Psoas muscle (tissue), 8 donors: ENCODE measurements around the gene RAB41. TPM values are rescaled to one million over a fixed set of nuclear protein-coding genes. Genes with fewer than 3 reads are reported as not detected.

Experiments used
- ATAC-seq, 4 donors: fragments of 200-7000 bp; cut with Tn5 transposase; one replicate each; pipeline ENCODE4 v1.9.1; 2020; ENCODE audit warnings: moderate library complexity in 3 of 4, mild to moderate bottlenecking in 2 of 4
- DNase-seq, 2 donors: peaks; one replicate each; pipeline ENCODE4 v3.0.0-alpha.2; 2020
- H3K27ac ChIP-seq: fragments of 200-600 bp; one replicate; pipeline ENCODE4 v1.8.0; 2022
- H3K27me3 ChIP-seq, 3 donors: fragments of 200-600 bp in 1 of 3; one replicate each; pipeline versions ENCODE4 v1.6.1 to v1.8.0; 2013 to 2022; ENCODE audit warnings: low read length in 2 of 3, mild to moderate bottlenecking in 2 of 3, moderate library complexity in 1 of 3; ENCODE audit not compliant: insufficient read depth in 3 of 3
- H3K36me3 ChIP-seq, 2 donors: fragments of 200-600 bp in 1 of 2; one replicate each; pipeline versions ENCODE4 v1.6.1 to v1.8.0; 2013 to 2022; ENCODE audit warnings: low read depth in 1 of 2, mild to moderate bottlenecking in 1 of 2, moderate library complexity in 1 of 2; ENCODE audit not compliant: insufficient read depth in 1 of 2
- H3K4me1 ChIP-seq: fragments of 200-600 bp; one replicate; pipeline ENCODE4 v1.8.0; 2022
- H3K4me3 ChIP-seq: fragments of 200-600 bp; one replicate; pipeline ENCODE4 v1.8.0; 2022; ENCODE audit warnings: mild to moderate bottlenecking
- H3K9me3 ChIP-seq: fragments of 200-600 bp; one replicate; pipeline ENCODE4 v1.8.0; 2022
- WGBS, 3 donors: extraction: QIAGEN DNeasy Blood & Tissue Kit; methylation state at CpG; one replicate each; pipeline versions ENCODE4 v1.1.6 to v1.1.7; 2013; 5-methylcytosine and 5-hydroxymethylcytosine counted together
- intact Hi-C, 2 donors: fragments of 100-400 bp; cut with DNase I; formaldehyde crosslinking; loops; one replicate each; pipeline versions ENCODE4 v1.11.0 to v1.14.2; 2022
- polyA plus RNA-seq, 3 donors: library from polyadenylated mRNA; stranded (reverse); fragments of 200-250 nt; gene quantifications; one replicate each; pipeline ENCODE4 v1.2.3, GENCODE V29; 2013
- total RNA-seq, 4 donors: library from RNA; stranded (reverse); fragmentation: NEBNext Ultra II Directional in 2 of 4; extraction: Animal tissue kit (Norgen Biotek cat#: 25700) in 2 of 4; gene quantifications; one replicate each; pipeline versions ENCODE4 v1.2.1 to v1.2.4, GENCODE V29; 2021 to 2023
- TF ChIP-seq, protein P1 (sequence below): fragments of 200-600 bp; IDR thresholded peaks from one replicate; pipeline ENCODE4 v1.8.0; 2022; ENCODE audit warnings: antibody characterized with exemption
- donor health status: healthy with polysubstance abuse.
- donor health status: DM: no; HTN: no; CAD: no; lungs with moderate emphysema.
- donor health status: Bipolar disorder and iron deficiency.
- donor health status: healthy.
- donor health status: DM: yes; HTN: yes; CAD: no.
- donor health status: DM: no; HTN: no; CAD: no.
- donor health status: DM: no; HTN: no; CAD: no.
- donor health status: DM: yes; HTN: yes; CAD: no.

The RAB41 gene
- total and polyA plus RNA-seq, 7 donors: not detected

DNA sequence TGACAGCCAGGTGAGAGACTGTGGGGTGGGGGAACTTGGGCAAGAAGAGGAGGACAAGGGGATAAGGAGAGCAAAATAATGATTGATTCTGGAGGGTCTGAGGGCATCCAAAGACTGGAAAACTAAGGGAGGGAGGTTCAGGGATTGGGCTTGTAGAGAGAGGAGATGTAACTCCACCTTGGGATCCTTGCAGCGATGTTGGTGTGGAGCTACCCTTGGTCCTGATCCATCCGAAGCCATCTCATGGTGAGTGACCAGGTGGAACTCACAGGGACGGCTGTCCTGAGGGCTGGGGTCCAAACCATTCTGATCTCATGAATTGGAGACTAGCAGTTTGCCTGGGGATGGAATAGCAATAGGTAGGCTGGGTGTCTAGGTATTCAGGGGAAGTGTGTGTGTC lies 1.4 kb upstream of the RAB41 start:
- H3K27ac ChIP-seq: no peak overlapping the region
- DNase-seq: no peak
- no peaks in the 10 kb centered on the region for H3K4me1 ChIP-seq
- intact Hi-C loops: loop anchor here in 1 of 2 donors (10.0 kb wide), 1 partner anchor 154 kb away; no protein-coding TSS in a partner anchor
- H3K36me3 ChIP-seq: peaks cover 0 to 13% of the 10 kb centered on the region in 2 donors
- no peak overlapping the region for H3K4me3 ChIP-seq
- peaks cover 0 to 9% (median 0%) of the 10 kb centered on the region in 3 donors for H3K27me3 ChIP-seq
- H3K9me3 ChIP-seq: no peaks in the 10 kb centered on the region
- TF ChIP-seq, protein P1, sequence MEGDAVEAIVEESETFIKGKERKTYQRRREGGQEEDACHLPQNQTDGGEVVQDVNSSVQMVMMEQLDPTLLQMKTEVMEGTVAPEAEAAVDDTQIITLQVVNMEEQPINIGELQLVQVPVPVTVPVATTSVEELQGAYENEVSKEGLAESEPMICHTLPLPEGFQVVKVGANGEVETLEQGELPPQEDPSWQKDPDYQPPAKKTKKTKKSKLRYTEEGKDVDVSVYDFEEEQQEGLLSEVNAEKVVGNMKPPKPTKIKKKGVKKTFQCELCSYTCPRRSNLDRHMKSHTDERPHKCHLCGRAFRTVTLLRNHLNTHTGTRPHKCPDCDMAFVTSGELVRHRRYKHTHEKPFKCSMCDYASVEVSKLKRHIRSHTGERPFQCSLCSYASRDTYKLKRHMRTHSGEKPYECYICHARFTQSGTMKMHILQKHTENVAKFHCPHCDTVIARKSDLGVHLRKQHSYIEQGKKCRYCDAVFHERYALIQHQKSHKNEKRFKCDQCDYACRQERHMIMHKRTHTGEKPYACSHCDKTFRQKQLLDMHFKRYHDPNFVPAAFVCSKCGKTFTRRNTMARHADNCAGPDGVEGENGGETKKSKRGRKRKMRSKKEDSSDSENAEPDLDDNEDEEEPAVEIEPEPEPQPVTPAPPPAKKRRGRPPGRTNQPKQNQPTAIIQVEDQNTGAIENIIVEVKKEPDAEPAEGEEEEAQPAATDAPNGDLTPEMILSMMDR: no peak
- no peak for ATAC-seq
- whole genome bisulfite sequencing, 3 donors: 75 to 85% (median 84%) methylated on average over 3 of the region's 3 CpGs

DNA sequence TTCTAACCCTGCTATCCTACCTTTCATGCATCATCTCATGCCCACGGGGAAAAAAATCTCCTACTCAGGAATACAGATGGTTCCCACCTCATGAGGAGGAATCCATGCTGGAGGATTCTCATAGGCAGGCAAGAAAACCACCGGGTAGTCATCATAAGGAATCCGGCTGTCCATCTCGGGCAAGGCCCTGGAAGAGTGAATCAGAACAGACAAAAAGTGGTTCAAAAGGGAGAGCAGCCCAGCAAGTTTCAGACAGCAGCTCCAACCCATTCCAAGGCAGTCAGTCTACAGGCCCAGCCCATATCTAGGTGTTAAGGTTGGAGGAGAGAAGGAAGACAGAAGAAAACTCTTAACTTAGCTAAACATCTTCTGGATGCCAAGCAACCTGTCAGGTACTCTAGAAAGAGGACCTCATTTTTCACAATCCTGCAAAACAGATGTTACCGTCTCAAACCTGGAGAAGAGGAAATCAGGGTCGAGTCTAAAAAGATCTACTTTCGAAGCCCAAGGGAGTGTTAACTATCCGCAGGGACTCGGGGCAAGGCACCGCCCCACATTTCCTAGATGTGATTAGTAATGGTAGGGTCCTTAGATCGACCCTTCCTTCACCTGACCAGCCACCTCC lies 7.3 kb downstream of the RAB41 start:
- Histone ChIP-seq H3K4me3 (peak overlapping the region; percentile 70), H3K4me1 (no peaks in the 10 kb centered on the region), H3K27ac (peak overlapping the region; percentile 68), H3K36me3 (peaks cover 0 to 41% of the 10 kb centered on the region in 2 donors), H3K27me3 (peaks cover 0 to 17% (median 0%) of the 10 kb centered on the region in 3 donors), H3K9me3 (no peaks in the 10 kb centered on the region)
- DNase-seq: no peak
- intact Hi-C loops: loop anchor here in 1 of 2 donors (10.0 kb wide), 1 partner anchor 146 kb away; no protein-coding TSS in a partner anchor
- no peak for ATAC-seq
- 22 to 56% (median 25%) methylated on average over 11 of the region's 11 CpGs for WGBS, 3 donors
- TF ChIP-seq, protein P1: no peak

DNA sequence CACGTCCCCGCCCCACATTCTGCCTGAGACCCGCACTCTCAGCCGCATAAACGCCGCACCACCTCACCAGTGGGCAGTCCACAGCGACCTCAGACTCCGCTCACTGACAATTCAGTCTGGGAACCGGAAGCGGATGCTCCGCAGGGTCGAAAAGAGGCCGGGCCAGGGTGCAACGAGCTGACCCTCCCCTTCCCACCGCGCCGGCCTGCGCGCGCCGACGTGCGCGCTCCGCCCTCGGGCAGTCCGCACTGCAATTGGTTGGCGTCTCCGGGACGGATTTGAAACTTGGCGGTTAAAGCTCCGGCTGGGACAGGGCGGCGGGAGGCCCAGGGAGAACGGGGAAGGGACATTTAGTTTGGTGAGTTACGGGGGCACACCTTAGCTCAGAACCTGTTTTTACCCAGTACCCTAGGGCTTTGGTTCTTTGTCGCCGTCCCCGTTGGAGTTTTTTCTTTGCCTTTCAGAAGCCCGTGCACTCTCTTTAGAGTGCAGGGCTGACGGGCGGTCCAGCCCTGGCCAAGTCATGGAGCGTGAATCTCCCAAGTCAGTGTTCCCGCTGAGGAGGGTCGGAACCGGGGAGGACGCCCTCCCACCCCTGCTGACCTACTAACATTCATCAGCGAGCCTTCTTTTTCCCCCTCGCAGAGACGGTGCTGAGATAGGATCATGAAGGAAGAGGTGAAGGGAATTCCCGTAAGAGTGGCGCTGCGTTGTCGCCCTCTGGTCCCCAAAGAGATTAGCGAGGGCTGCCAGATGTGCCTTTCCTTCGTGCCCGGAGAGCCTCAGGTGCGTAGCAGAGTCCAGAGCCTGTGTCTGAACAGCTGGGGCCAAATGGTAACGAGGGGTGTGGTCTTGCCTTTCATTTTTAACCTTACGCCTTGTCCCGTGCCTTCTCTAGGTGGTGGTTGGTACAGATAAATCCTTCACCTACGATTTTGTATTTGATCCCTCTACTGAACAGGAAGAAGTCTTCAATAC lies 8.1 kb downstream of the RAB41 start, which contains the start of the genes KIF4A and PDZD11:
Gene KIF4A (plus strand): TSS at position 312 of the 978 bp plus-strand sequence. CDS start 355 bp downstream, at position 667.
Gene PDZD11 (minus strand): TSS at position 135 of the 978 bp plus-strand sequence. CDS start 586 bp downstream, outside the sequence.
- Histone ChIP-seq H3K36me3 (peaks cover 0 to 33% of the 10 kb centered on the region in 2 donors), H3K9me3 (no peaks in the 10 kb centered on the region), H3K4me3 (peak within 1 kb of the TSS; percentile 70), H3K4me1 (no peaks in the 10 kb centered on the region), H3K27me3 (peaks cover 0 to 17% (median 0%) of the 10 kb centered on the region in 3 donors), H3K27ac (peak within 1 kb of the TSS; percentile 68)
- intact Hi-C loops: loop anchor here in 1 of 2 donors (10.0 kb wide), 1 partner anchor 145 kb away; no protein-coding TSS in a partner anchor
- DNase-seq (peak; percentile 82 to 90), ATAC-seq (peak; percentile 99 to 100 (median 100))
- TF ChIP-seq, protein P1: no peak
- 0 to 32% (median 0%) methylated on average over 33 to 62 of the region's 62 CpGs for WGBS, 3 donors

DNA sequence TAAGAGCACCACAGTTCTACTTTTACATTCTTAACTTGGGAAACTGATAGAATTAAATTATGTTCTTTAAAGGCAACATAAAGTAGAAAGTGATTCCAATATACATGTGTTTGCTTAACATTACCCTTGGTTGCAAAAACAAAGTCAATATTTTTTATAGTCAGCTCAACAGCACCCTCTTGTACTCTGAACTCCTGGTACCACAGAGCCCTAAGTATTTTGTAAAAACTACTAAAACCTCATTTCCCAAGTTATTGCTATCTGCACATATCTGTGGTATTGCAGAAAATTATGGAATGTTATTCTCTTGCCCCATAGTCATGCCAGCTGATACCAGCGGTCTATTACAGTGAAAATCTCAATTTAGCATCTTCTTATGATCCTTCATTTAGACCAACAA lies 10.8 kb downstream of the RAB41 start:
- intact Hi-C loops: no loop called here
- Histone ChIP-seq H3K9me3 (no peaks in the 10 kb centered on the region), H3K36me3 (peaks cover 0 to 6% of the 10 kb centered on the region in 2 donors), H3K27me3 (peaks cover 0 to 12% (median 0%) of the 10 kb centered on the region in 3 donors), H3K4me3 (no peak overlapping the region), H3K27ac (no peak overlapping the region), H3K4me1 (no peaks in the 10 kb centered on the region)
- no peak for ATAC-seq
- 0% methylated on average over 1 of the region's 1 CpG for WGBS, 3 donors
- TF ChIP-seq, protein P1: no peak
- DNase-seq: no peak
